Activated T-helper 1 cell treated with Interleukin-2 at 50 U/mL for 16 hours (primary cell): ENCODE measurements around the gene TBX10.
A peak's percentile ranks its signal among the peaks of the same experiment; 100 is the strongest.
"Not testable (repeated sequence)": the region's sequence is repeated elsewhere in the genome, so short reads cannot be mapped to it uniquely, and the experiment has no call there.

ENCODE experiments used
- DNase-seq: peaks from one replicate; pipeline ENCODE4 v3.0.0-alpha.2; 2020; ENCODE audit warnings: low read depth

Gene TBX10

DNA sequence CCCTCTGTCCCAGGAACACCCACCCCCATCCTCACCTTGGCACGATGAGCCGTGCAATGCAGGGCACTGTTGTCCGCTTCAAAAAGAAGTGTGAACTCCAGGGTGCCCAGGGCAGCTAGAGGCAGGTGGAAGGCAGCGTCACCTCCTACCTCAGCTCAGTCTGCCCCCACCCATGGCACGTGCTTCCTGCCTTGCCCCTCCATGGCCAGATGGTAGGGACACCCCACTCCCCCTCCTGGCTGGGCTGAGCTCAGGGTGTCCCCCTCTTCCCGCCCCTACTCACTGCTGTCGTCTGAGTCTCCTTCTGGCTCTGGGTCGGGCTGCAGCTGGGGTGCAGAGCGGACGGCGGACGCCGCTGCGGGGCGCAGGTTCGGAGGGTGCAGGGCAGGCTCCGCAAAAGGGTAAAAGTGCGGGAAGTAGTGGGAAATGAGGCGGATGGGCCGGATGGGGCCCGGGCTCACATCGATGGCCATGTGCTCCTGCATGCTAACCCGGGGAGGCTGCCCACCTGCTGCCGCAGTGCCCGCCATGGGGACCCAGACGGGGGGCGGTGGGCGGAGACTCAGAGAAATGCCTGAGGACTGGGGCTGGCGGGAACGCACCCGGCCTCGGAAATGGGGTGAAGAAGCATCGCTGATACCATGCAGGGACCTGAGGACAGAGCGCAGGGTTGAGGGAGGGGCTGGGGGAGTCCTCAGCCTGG lies 23.7 kb downstream of the TBX10 start:
- DNase-seq: no peak

GRCh38 chr11:67614730-67615714 lies 24.5 kb downstream of the TBX10 start:
- no peak for DNase-seq

DNA sequence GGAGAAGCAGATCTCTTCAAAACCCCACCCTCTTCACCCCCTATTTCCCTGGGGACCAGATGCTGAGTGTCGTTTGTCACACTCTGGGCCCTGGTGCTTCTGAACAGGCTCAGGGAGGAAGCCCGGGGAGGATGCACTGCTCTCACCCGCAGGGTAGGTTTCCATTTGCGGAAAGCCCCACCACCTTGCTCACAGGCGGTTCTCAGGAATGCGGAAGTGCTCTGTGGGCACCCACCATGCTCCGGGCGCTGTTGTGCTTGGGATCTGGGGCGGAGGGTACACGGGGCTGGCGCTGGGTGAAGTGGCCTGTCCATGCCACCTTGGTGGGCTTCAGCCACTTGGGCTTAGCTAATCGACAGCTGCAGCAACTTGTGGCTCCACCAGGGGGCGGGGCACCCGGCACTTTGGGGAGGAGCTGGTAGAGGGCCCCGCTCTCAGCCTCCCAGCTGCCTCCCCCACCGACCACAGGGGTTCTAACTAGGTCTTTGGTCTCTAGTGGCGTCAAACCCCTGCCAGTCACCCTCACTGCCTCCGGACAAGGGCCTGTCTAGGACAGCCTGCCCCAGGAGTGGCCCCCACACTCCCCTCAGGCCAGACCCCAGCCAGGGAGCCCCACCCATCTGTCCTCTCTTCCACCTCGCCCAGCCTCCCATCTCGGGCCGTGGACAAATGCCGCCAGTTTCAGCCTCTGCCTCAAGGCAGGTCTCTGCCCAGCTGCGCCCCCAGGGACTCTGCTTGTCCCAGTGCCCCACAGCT lies 25.4 kb downstream of the TBX10 start:
- DNase-seq: peak; percentile 71

- no peak for DNase-seq
These were observed 26.1 kb downstream of the TBX10 start for GRCh38 chr11:67613313-67613959.

DNA sequence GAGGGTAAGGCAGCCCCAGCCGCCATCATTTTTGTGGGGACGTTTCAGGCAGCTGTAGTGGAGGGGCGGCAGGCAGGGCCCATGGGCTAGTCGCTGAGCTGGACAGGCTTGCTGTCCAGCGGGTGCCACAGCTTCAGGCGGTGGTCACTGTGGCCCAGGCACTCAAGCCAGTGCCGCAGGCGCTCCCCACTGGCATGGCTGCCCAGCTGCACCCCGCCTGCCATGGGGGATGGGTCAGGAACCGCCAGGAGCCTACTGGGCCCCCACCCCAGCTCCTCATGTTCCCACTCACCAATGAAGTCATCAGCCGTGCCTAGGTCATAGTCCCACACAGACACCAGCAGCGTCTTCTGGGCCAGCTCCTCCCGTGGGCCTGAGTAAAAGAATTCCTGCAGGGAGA lies 26.8 kb downstream of the TBX10 start:
- no peak for DNase-seq

DNA sequence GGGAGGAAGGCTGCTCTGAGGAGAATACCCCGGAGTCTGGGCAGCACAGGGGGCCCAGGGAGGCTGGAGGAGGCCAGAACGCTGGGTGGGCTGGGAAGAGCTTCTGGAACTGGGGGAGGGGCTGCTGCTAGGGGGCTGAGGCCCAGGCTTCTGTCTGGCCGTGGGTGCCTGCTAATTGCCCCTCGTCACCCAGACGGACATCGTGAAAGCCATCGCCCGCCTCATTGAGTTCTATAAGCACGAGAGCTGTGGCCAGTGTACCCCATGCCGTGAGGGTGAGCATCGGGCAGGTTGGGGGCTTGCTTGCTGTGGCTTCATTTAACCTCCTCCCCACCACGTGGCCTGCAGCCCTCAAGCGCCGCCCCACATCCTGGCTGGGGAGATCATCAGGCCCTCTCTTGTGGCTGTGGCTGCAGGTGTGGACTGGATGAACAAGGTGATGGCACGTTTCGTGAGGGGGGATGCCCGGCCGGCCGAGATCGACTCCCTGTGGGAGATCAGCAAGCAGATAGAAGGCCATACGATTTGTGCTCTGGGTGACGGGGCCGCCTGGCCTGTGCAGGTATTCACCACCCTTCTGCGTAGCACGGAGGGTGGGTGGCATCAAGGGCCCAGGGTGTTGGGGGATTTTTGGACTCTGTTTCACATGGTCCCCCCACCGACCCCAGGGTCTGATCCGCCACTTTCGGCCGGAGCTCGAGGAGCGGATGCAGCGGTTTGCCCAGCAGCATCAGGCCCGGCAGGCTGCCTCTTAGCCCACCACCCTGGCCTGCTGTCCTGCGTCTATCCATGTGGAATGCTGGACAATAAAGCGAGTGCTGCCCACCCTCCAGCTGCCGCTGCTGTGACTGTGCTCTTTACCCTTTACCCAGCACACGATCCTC lies 27.6 kb downstream of the TBX10 start:
- no peak for DNase-seq

DNA sequence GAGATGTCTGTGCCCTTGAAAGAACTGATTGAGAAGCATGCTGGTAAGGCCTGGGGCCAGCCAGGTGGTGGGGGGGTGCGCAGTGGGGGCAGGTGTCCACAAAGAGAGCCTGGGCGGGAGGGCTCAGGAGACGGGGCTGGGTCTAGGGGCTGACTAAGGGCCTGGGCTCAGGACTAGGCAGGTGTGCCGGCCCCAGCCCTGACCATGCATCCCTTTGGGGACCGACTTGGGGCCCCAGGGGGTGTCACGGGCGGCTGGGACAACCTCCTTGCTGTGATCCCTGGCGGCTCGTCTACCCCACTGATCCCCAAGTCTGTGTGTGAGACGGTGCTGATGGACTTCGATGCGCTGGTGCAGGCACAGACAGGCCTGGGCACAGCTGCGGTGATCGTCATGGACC lies 28.4 kb downstream of the TBX10 start:
- DNase-seq: no peak

DNA sequence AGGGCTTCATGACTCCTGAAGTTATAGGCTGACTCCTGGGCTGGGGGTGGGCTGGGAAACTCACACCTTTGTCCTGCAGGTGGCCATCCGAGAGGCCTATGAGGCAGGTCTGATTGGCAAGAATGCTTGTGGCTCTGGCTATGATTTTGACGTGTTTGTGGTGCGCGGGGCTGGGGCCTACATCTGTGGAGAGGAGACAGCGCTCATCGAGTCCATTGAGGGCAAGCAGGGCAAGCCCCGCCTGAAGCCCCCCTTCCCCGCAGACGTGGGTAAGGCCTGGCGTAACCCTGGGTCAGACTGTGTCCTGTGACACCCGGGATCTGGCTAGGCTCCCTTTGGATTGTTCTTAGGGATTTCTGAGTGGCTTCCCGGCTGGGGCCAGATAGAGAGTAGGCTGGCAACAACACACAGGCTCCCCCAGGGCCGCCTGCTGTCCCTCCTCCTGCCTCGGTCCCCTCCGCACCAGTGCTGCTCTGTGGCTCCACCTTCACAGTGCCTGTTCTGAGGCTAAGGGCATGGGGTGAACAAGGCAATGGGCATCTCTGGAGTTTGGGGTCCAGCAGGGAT lies 29.2 kb downstream of the TBX10 start:
- DNase-seq: no peak

- DNase-seq: no peak
These were observed 30.2 kb downstream of the TBX10 start for GRCh38 chr11:67609316-67609715.

DNA sequence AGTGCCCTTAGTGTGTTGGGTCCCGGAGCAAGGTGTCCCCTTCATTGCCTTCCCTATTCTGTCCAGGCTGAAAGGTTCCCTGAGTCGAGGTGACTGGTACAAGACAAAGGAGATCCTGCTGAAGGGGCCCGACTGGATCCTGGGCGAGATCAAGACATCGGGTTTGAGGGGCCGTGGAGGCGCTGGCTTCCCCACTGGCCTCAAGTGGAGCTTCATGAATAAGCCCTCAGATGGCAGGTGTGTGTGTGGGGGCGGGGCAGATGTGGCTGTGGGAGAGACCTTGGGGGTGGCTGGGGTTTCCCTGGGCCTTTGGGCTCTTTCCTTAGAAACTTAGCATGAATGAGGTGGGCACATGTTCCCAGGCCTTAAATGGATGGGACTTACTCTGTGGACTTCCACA lies 31.1 kb downstream of the TBX10 start:
- DNase-seq: no peak

- no peak for DNase-seq
These were observed 32.1 kb downstream of the TBX10 start for GRCh38 chr11:67607507-67607906.

DNA sequence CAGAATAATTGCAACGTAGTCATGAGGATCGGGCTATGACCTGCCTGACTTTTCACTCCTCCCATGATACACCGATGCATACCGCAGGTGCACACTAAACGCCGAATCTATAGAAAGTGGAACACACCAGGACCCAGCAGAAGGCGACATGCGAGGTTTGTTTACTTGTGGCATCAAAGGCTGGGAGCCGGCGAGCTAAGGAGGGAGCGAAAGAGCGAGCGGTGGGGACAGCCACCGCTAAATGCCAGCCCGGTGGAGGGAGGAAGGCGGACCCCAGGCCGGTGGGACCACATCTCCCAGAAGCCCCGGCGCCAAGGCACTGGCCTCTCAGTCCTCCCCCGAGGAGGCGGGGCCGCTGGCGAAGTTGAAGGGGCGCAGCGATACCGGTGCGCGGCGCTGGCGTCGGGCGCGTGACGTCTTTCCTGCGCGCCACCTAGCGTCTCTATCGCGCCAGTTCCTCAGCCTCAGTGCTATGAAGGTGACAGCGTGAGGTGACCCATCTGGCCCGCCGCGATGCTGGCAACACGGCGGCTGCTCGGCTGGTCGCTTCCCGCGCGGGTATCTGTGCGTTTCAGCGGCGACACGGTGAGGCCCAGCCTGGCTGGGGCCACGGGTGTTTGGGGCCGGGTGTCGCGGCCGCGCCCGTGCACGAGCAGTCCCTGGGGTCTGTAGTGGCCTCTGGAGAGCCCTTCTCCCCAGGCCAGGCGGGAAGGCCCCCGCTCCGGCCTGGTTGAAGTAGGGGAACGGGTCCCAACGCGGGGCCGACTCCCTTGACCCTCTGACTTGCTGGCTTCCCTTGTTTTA lies 32.9 kb downstream of the TBX10 start, which contains the start of gene NDUFV1:
Gene NDUFV1, plus strand, starts transcription at position 445 of the 804 bp plus-strand sequence. Its CDS starts 69 bp downstream, at position 514.
- peak; percentile 92 for DNase-seq

GRCh38 chr11:67606093-67606491 lies 33.5 kb downstream of the TBX10 start:
- no peak for DNase-seq

- no peak for DNase-seq
These were observed 34.1 kb downstream of the TBX10 start for GRCh38 chr11:67605231-67606011.

DNA sequence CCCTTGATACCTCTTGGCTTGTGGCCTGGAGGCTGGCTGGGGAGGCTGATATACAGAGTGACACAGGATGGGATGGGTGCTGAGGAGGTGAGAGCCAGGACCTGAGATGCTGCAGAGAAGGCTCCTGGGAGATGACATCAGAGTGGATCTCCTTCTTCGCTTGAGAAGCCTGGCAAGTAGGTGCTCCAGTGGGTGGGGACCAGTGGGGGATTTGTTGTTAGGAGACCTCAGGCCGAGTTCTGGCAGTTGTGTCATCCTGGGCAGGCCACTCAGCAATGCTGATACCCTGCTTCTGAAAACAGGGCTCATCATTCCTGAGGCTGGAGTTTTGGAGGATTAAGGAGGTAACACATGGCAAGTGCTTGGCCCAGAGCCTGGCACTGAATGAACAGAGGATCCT lies 34.7 kb downstream of the TBX10 start:
- DNase-seq: no peak

GRCh38 chr11:67604119-67604518 lies 35.4 kb downstream of the TBX10 start:
- not testable (repeated sequence) for DNase-seq

- DNase-seq: no peak
These were observed 38.5 kb downstream of the TBX10 start for GRCh38 chr11:67601098-67601497.

- no peak for DNase-seq
These were observed 39.1 kb downstream of the TBX10 start for GRCh38 chr11:67600324-67601029.
